Ramos (cell line): ENCODE measurements around the gene DGCR2.

Source experiments
- in situ Hi-C: fragments of 300-500 bp; cut with MboI; formaldehyde crosslinking; loops from one replicate; pipeline ENCODE4 v1.14.3; 2022; ENCODE audit warnings: low sequenced_read_pairs; ENCODE audit not compliant: unreplicated experiment

The DGCR2 gene

DNA sequence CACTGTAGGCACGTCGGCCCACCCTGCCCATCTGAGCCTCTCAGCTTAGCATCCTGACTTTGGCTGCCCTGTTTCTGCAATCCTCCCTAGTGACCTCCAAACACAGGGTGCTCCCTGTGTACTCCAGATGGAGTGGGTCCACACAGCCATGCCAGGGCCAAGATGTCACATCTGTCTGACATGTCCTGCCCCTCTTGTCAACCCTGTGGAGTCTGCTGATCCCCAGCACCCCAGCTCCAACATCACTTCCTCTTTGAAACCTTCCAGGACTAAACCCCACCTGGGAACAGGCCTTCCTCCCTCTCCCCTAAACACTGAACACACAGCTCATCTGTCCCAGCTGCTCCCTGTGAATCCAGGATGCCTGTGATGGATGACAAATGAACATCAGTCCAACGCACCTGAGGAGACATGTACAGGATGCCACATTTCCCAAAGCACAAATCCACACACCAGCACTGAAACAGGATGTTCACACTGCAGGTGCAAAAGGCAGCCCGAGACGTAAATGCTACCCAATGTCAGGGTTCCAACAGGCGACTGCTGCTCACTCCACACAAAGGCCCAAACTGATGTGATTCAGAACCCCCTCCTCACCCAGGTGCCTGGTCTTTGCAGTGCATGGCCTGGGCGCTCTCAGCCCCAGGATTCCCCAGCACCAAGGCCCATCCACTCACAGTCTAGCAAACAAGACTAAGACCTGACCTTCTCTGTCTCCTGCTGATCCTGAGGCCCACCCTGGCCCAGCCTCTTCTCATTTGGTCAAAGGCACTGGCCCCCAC lies 6.9 kb upstream of the DGCR2 start:
- in situ Hi-C loops, result no loop called here

DNA sequence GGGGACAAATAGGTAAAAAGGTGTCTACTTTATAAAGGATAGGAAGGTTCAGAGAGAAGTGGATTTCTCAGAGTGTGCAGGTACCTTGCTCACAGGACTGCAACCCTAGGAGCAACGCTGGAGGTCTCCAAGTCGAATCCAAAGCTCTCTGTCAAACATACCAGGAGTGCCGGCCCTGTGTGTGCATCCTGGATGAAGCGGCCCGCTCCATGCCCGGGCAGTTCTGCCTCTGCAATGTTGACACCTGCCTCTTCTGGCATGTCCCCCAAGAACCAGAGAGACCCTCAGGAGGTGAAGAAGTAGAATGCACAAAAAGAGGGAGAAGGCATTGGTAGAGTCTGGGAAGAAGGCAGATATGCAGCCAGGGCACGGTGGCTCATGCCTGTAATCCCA lies 5.8 kb upstream of the DGCR2 start:
- in situ Hi-C loops, result no loop called here

GRCh38 chr22:19127329-19128008 lies 5.3 kb upstream of the DGCR2 start:
- in situ Hi-C loops, result no loop called here

GRCh38 chr22:19126309-19127273 lies 4.4 kb upstream of the DGCR2 start:
- in situ Hi-C loops, result no loop called here

- in situ Hi-C loops, result no loop called here
Observed at GRCh38 chr22:19125474-19126308, 3.5 kb upstream of the DGCR2 start.

DNA sequence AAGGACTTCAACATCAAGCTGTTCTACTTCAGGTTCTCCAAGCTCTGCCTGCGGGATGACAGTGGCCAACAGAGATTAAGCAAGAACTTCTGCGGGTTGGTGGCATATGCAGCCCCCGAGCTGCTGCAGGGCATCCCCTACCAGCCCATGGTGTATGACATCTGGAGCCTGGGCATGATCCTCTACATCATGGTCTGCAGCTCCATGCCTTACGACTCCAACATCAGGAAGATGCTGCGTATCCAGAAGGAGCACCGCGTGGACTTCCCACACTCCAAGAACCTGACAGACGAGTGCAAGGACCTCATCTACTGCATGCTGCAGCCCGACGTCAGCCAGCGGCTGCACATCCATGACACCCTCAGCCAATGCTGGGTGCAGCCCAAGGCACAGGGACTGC lies 2.8 kb upstream of the DGCR2 start:
- in situ Hi-C loops, result no loop called here

- in situ Hi-C loops, result no loop called here
Observed at GRCh38 chr22:19124377-19124776, 2.2 kb upstream of the DGCR2 start.

- in situ Hi-C loops, result no loop called here
Observed at GRCh38 chr22:19123936-19124335, 1.7 kb upstream of the DGCR2 start.

DNA sequence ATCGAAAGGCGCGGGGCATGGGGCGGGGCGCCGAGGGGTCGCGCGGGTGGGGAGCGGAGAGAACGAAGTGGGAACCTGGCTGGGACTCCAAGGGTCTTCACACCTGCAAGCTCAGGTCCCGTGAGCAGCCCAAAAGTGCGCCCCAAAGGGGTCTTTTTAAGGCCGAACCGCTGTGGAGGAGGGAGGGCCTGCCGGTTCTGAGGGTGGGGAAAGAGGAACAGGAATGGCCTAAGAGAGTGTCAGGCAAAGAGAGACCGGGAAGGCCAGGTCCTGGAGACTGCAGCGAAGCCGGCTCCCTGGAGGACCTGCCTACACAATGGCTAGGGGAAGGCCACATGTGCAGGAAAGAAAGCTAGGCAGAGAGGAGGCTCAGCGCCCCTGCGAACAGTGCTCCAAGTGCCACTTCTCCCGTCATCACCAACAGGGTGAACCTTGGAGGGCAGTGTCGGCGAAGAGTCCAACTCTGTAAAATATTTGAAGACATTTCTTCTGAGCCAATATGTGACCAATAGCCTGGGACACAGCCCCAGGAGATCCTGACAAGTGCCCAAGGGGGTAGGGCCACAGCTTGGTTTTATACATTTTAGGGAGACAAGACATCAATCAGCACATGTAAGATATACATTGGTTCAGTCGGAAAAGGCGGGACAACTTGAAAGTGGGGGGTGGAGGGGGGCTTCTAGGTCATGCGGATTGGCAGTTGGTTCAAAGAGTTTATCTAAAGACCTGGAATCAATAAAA lies 710 bp upstream of the DGCR2 start:
- in situ Hi-C loops, result no loop called here

- in situ Hi-C loops, result no loop called here
Observed at GRCh38 chr22:19121631-19122142, 525 bp downstream of the DGCR2 start.

GRCh38 chr22:19120829-19121630 lies 1.2 kb downstream of the DGCR2 start:
- in situ Hi-C loops, result no loop called here

- in situ Hi-C loops, result no loop called here
Observed at GRCh38 chr22:19119949-19120348, 2.3 kb downstream of the DGCR2 start.

- in situ Hi-C loops, result no loop called here
Observed at GRCh38 chr22:19118329-19118880, 3.8 kb downstream of the DGCR2 start.

DNA sequence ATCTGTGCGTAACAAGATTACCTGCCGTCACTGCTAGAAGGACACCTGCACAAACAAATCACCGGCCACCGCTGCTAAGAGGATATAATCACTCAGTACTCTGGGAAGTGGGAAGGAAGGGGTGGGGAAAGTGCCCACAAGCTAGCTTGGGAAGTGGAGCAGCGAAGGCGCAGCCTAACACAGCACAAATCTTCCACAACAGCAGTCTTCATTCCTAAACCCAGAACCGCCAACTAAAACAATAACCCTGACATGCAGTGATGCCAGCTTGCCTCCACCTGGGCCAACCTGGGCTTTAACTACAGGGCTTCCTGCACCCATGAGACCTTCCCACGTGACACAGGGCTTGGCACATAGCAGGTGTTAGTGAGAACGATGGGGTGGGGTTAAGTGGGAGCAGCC lies 5.1 kb downstream of the DGCR2 start:
- in situ Hi-C loops, result no loop called here

DNA sequence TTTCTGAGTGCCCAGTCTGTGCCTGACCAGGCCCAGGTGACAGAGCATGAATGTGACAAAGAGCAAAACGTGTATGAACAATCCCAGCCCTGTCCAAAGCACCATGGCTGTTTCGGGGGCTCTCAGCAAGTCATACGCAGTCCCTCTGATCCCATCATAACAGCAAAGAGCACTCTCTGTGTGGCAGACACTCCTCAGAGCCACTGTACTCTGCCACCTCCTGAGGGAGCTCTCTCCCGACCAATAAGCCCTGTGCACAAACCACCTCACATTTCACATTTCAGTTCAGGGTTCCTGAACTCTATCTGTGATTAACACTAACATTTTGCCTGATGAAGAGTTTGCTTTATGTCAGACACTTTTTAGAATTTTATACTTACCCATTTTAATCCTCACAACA lies 6.6 kb downstream of the DGCR2 start:
- in situ Hi-C loops, result no loop called here

- in situ Hi-C loops, result no loop called here
Observed at GRCh38 chr22:19114984-19115552, 7.1 kb downstream of the DGCR2 start.

GRCh38 chr22:19113429-19113828 lies 8.8 kb downstream of the DGCR2 start:
- in situ Hi-C loops, result no loop called here

DNA sequence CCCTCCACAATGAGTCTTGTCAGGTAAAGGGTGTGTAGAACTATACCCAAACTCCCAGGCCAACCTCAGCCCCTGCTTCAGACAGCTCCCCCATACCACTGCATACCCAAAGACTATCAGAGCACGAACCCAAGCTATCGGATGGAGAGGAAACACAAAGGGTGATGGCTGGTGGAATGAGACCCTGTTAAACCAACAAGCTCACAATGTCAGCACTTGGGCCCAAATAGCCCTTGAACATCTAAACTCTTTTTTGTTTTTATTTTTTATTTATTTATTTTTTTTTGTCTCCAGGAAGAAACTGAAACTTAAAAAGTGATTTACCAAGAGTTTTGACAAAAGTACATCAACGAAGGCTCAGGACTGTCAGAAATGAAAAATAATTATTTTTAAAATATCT lies 10.6 kb downstream of the DGCR2 start:
- in situ Hi-C loops, result no loop called here
